ENCODE data around the gene PLPP4.

- TF ChIP-seq POLR2AphosphoS5 (IDR thresholded peaks at IDR 0.05; ENCODE audit: low read depth, low read length) (no peak), REST (IDR thresholded peaks at IDR 0.05; ENCODE audit: insufficient read depth in 1 of 2, low read depth in 2 of 2, low read length in 2 of 2) (no peak), SIN3A (IDR thresholded peaks at IDR 0.05; ENCODE audit: borderline replicate concordance, insufficient read depth, low read length) (no peak)
These were observed 86.3 kb downstream of the PLPP4 start for GRCh38 chr10:120543291-120543690.

Data from PFSK-1 (cell line).